HG02970 (cell line): ENCODE results near the gene OTUD3.

Experiments used
- ATAC-seq: cut with Tn5 transposase; IDR thresholded peaks from one replicate; pipeline ENCODE4 v1.9.1; 2021; ENCODE audit warnings: mild to moderate bottlenecking, moderate library complexity, moderate number of reproducible peaks; ENCODE audit not compliant: unreplicated experiment, low FRiP score

Gene OTUD3

DNA sequence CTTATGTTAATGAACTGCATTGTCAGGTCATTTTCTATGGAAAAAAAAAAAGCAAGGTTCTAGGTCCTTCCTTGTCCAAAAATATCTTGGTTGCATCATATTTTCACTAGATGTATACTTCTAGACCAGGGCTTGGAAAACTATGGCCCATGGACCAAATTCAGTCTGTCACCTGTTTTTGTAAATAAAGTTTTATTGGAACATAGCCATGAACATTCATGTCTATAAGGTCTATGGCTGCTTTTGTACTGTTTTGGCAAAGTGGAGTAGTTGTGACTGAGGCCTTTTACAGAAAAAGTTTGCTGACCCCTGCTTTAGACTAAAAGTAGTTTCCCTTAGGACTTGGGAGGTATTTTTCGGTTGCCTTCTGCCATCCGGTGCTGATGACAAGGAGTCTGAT is 60.5 kb downstream of the OTUD3 start:
- ATAC-seq = no peak

DNA sequence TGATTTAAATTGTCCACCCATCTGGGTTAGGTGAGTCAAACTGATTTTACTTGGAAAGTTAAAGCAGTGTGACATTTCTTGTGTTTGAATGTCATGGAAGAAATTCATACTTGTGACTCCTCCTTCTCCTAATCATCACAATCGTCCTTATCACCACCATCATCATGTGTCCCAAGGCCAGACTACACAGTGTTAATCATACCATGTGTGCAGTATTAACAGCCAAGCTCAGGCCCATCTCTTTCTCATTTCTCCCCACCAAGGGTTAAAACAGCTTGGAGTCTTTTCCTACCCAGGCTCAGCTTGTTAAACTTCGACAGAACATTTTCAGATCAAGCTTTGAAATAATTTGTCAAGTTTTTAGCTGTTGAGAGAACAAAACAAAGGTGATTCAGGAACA is 63.7 kb downstream of the OTUD3 start:
- ATAC-seq = no peak

DNA sequence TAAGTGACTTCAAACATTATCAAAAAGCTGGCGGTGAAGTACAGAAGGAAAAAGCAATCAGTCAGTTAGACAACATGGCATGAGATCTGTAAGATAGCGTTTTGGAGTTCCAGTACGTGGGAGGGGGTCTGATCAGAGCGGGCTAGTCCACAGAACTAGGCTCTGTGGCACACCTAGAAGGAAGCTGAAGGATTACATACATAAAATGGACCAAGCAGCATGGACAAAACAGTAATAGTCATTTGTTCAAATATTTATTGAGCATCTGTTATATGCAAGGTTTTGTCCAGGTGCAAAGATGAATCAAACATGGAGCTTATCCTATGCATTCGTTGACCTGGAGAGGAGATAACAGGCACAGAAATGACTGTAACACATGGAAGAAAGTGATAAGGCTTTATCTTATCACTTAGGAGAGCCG is 64.1 kb downstream of the OTUD3 start:
- ATAC-seq = no peak

DNA sequence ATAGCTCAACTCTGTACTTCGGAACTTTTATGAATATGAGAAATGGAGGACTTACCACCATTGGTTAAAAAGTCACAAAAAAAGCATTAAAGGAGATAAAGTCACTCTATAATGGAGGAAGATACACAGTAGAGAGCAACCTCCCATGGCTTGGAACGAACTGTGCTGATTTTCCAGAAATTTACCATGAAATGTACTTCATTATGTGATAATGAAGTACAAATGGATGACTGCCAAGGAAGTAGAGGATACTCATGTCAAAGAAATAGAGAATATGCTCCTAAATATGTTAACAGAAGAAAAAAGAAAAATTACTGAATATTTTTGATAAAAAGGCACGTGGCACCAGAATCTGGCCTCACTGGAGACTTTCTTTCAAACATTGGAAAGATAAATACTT is 64.8 kb downstream of the OTUD3 start:
- no peak for ATAC-seq

DNA sequence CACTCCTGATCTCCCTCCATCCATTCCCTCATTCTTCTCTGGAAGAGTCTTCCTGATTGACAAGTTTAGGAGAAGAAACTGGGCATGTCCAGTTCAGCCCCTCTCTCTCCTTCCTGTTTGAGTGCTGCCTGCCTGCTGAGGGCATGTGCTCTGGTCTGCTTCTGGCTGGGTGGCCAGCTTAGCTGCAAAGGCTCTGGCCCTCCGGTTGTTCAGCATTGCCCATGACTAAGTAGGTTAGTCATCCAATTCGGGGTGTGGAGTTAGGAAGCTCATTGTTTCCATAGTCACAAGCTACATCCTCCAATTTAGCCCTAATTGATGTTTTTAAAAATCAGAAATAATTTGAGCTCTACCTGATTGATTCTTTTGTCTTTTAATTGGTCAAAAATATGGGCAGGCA is 66.8 kb downstream of the OTUD3 start:
- ATAC-seq = no peak

DNA sequence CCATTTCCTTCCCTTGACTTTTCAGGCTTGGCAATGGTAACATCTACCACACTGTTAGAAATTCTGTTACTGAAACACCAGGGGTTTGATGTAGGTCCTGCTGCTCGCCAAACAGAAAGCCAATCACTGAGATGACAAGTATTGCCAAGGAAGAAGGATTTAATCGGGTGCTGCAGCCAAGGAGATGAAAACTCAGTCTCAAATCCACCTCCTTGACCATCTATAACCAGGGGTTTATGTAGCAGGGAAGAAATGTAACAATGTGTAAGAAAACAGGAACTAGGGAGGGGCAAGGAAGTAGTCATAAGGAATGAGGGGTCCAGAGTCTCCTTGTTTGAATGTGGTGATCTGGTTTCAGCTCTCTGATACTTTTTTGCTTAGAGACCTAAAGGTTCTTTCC is 71.9 kb downstream of the OTUD3 start:
- ATAC-seq = no peak

DNA sequence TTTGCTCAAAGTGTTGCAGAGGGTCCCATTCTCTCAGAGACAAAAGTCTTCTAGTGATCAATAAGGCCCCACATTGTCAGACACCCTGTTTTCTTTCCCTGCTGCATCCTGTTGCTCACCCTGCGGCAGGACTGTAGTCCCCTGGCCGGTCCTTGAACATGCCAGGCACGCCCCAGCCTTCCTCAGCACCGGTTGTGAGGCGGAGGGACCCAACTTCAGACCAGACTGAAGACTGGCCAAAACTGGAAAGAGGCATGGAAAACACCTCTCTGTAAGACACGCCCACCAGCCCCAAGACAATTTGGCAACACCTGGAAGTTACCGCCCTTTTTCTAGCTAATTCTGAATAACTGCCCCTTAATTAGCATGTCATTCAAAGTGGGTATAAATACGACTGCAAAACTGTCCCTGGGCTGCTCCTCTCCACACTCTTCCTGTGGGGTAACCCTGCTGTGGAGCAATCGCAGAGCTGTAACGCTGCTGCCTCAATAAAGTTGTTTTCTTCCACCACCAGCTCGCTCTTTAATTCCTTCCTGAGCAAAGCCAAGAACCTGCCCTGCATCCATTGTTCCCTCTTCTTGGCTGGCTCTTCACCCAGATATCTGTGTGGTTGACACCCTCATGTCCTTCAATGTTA is 73.5 kb downstream of the OTUD3 start:
- ATAC-seq = no peak

DNA sequence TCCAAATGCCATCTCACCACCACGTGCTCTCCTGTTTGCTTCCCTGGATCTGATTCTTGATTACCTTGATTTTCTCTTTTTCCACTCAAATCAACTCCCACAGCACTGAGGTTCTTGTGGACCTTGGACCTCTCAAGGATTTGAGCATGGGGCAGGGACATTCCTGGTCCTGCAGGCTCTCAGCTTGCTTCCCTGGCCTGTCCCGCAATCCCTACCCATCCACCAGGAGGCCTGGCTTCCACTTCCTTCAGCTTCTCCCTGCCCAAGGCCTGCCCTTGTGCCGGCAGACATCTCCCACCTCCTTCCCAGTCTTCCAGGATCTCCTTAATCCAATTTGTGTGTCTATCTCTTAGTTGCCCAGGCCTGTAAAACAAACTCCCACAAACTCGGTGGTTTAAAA is 75.6 kb downstream of the OTUD3 start:
- no peak for ATAC-seq

DNA sequence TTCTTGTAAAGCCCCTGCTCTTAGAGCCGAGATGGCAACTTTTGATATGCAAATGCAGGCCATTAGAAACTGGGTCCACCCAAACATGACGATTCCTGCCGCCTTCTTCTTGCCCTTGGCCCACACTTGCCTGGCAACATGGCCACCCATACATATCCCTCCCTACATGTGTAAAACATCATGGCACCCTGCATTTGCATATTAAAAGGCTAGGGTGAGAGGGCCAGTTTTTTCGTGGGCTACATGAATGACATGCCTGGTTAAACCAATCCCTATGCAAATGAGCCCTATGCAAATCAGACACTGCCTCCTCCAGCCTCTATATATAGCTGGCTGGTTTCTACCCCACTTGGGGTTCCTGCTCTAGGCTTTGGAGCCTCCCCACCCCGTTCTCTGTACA is 78.4 kb downstream of the OTUD3 start:
- ATAC-seq = no peak
